Activated CD8-positive, alpha-beta T cell treated with anti-CD3 and anti-CD28 coated beads, Interleukin-2, amount 10 ng/mL, durations not matched to agents 7 days and 5 days (primary cell): ENCODE results near the gene MARCKSL1. TPM values are rescaled to one million over a fixed set of nuclear protein-coding genes. Genes with fewer than 3 reads are reported as not detected.

Experiments
- ATAC-seq: fragments of 150-1000 bp; cut with Tn5 transposase; one replicate; pipeline ENCODE4 v1.10.0; 2021; ENCODE audit warnings: moderate library complexity
- CTCF ChIA-PET: fragments of 350-600 bp; sonication (Branson Sonifier 250); formaldehyde crosslinking; loops from one replicate; lab custom pipeline; 2021; ENCODE audit warnings: antibody characterized with exemption; lab: Charles Lee
- POLR2A ChIA-PET: fragments of 350-600 bp; sonication (Branson Sonifier 250); formaldehyde crosslinking; loops from one replicate; lab custom pipeline; 2021; ENCODE audit warnings: antibody characterized with exemption; lab: Charles Lee
- DNase-seq: peaks from one replicate; pipeline ENCODE4 v3.0.0-alpha.2; 2020
- H3K27ac Mint-ChIP-seq: one replicate; pipeline ENCODE4 v1.8.0; 2021; ENCODE audit warnings: mild to moderate bottlenecking, mixed read lengths
- H3K27me3 Mint-ChIP-seq: one replicate; pipeline ENCODE4 v1.8.0; 2021; ENCODE audit warnings: low read depth, mixed read lengths
- H3K36me3 Mint-ChIP-seq: one replicate; pipeline ENCODE4 v1.8.0; 2021; ENCODE audit warnings: low read depth, mixed read lengths
- H3K4me1 Mint-ChIP-seq: one replicate; pipeline ENCODE4 v1.8.0; 2021; ENCODE audit warnings: low read depth, mixed read lengths
- H3K4me3 Mint-ChIP-seq: one replicate; pipeline ENCODE4 v1.8.0; 2021; ENCODE audit warnings: mild to moderate bottlenecking, mixed read lengths
- H3K9me3 Mint-ChIP-seq: one replicate; pipeline ENCODE4 v1.8.0; 2022; ENCODE audit warnings: mixed read lengths; ENCODE audit not compliant: insufficient read depth
- total RNA-seq, 2 experiments: library from RNA; stranded (reverse); gene quantifications; one replicate each; pipeline ENCODE4 v1.2.3, GENCODE V29; 2021

MARCKSL1 gene
- total RNA-seq, 2 experiments from 2014 or later = 23.1 to 26.1 TPM

DNA sequence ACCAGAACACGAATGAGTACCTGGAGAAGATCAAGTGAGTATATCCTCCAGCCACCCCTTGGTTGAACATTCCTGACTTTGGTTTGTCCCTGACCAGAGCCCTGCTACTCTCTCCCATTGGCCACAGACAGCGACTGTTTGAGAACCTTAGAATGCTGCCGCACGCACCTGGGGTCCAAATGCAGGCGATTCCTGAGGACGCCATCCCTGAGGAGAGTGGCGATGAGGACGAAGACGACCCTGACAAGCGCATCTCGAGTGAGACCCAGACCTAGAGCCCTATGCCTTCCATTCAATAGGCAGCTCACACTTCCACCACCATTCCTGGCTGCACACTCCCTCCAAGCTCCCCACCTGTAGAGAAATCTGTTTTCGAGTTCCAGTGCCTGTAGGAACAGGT lies 4.5 kb downstream of the MARCKSL1 start:
- ChIA-PET POLR2A (interaction anchor here (2.2 kb wide), 1 partner anchor 10 kb away, joined by 6 read pairs; no protein-coding TSS in a partner anchor), CTCF (interaction anchor here (1.0 kb wide), 1 partner anchor 28 kb away, joined by 4 read pairs; no protein-coding TSS in a partner anchor)
- DNase-seq (no peak), ATAC-seq (no peak)
- peaks cover 68% of the 10 kb centered on the region for H3K36me3 Mint-ChIP-seq
- no peak overlapping the region for H3K27ac Mint-ChIP-seq
- no peaks in the 10 kb centered on the region for H3K27me3 Mint-ChIP-seq
- H3K4me3 Mint-ChIP-seq = no peak overlapping the region
- H3K9me3 Mint-ChIP-seq = no peaks in the 10 kb centered on the region
- peaks cover 17% of the 10 kb centered on the region for H3K4me1 Mint-ChIP-seq

GRCh38 chr1:32330558-32331151 lies 5.4 kb downstream of the MARCKSL1 start:
- POLR2A ChIA-PET = interaction anchor here (0.6 to 2.2 kb wide), 2 partner anchors 9 to 13 kb away, joined by 3 to 6 read pairs; no protein-coding TSS in a partner anchor
- no peak for DNase-seq
- Mint-ChIP-seq H3K4me1 (peaks cover 17% of the 10 kb centered on the region), H3K36me3 (peaks cover 70% of the 10 kb centered on the region), H3K4me3 (no peak overlapping the region), H3K27ac (peak overlapping the region; percentile 1), H3K27me3 (no peaks in the 10 kb centered on the region), H3K9me3 (no peaks in the 10 kb centered on the region)
- CTCF ChIA-PET = no interaction called here
- ATAC-seq = no peak

DNA sequence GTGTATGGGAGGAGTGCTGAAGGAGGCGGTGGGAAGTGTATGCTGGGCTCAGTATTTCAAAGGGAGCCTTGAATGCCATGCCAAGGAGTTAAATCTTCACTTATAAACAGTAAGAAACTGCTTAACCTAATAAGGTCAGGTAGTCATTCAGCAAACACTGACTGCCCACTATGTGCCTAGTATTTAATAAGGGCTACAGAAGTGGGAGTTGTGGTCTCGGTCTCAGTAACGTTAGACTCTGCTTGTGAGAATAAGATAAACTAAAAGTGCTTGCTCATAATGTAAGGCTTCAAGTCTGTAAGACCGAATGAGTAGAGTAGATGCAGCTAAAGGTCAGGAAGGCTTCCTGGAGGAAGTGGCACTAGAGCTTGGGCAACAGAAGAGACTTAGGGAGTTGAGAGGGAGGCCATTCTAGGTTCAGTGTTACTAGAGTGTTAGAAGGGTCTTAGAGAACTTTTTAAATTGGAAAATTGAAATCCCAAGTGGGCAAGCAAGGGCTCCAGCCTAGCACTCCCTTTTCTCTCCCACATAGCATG lies 6.0 kb downstream of the MARCKSL1 start:
- peaks cover 76% of the 10 kb centered on the region for H3K36me3 Mint-ChIP-seq
- peaks cover 17% of the 10 kb centered on the region for H3K4me1 Mint-ChIP-seq
- ChIA-PET CTCF (no interaction called here), POLR2A (interaction anchor here (2.2 kb wide), 1 partner anchor 8 kb away, joined by 6 read pairs; no protein-coding TSS in a partner anchor)
- ATAC-seq (no peak), DNase-seq (no peak)
- H3K9me3 Mint-ChIP-seq = no peaks in the 10 kb centered on the region
- peak overlapping the region; percentile 5 for H3K27ac Mint-ChIP-seq
- no peak overlapping the region for H3K4me3 Mint-ChIP-seq
- H3K27me3 Mint-ChIP-seq = no peaks in the 10 kb centered on the region

GRCh38 chr1:32327204-32327603 lies 8.8 kb downstream of the MARCKSL1 start:
- CTCF ChIA-PET = no interaction called here
- Mint-ChIP-seq H3K27ac (no peak overlapping the region), H3K36me3 (peaks cover 74% of the 10 kb centered on the region), H3K4me3 (no peak overlapping the region), H3K9me3 (no peaks in the 10 kb centered on the region), H3K4me1 (peaks cover 24% of the 10 kb centered on the region), H3K27me3 (no peaks in the 10 kb centered on the region)
- POLR2A ChIA-PET = interaction anchor here (0.6 kb wide), 1 partner anchor 9 kb away, joined by 3 read pairs; the partner anchor contains the start of gene MARCKSL1
- DNase-seq (no peak), ATAC-seq (no peak)

DNA sequence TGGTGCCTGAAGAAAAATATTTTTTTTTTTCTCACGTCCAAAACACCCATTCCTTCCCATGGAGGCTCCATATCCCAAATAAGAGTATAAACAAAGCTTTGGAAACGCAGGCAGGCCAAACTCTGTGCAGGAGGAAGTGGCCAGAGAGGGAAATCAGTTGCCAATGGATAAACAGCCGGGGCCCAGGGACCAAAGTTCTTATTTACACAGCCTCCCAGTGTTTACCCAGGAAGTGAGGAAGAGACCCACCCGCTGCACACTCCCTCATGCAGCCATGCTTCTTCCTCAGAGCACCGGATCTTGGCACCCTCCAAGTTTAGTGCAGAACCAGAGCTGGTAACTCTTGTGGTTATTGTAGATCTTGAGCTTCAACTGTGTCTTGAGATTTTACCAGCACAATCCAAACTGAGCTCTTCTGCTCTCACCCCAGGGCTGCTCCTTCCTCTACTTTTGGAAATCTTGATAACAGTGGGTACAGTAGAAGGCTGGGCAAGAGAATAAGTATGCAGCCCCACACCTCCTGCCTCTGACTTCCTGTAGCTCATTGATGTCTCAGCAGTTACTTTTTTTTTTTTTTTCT lies 14.2 kb downstream of the MARCKSL1 start:
- POLR2A ChIA-PET = interaction anchor here (0.7 to 2.1 kb wide), 8 partner anchors 9 to 329 kb away, joined by 3 to 14 read pairs (median 4); partner anchors contain the start of genes BSDC1, IQCC, MARCKSL1 and RBBP4
- CTCF ChIA-PET = interaction anchor here (0.6 to 4.4 kb wide), 13 partner anchors 10 to 183 kb away, joined by 3 to 22 read pairs (median 4); partner anchors contain the start of gene MARCKSL1
- peak overlapping the region; percentile 40 for H3K4me3 Mint-ChIP-seq
- peaks cover 52% of the 10 kb centered on the region for H3K36me3 Mint-ChIP-seq
- ATAC-seq = peak; percentile 83
- H3K27ac Mint-ChIP-seq = peak overlapping the region; percentile 84
- peaks cover 43% of the 10 kb centered on the region for H3K4me1 Mint-ChIP-seq
- H3K27me3 Mint-ChIP-seq = no peaks in the 10 kb centered on the region
- DNase-seq = peak; percentile 51
- H3K9me3 Mint-ChIP-seq = no peaks in the 10 kb centered on the region

DNA sequence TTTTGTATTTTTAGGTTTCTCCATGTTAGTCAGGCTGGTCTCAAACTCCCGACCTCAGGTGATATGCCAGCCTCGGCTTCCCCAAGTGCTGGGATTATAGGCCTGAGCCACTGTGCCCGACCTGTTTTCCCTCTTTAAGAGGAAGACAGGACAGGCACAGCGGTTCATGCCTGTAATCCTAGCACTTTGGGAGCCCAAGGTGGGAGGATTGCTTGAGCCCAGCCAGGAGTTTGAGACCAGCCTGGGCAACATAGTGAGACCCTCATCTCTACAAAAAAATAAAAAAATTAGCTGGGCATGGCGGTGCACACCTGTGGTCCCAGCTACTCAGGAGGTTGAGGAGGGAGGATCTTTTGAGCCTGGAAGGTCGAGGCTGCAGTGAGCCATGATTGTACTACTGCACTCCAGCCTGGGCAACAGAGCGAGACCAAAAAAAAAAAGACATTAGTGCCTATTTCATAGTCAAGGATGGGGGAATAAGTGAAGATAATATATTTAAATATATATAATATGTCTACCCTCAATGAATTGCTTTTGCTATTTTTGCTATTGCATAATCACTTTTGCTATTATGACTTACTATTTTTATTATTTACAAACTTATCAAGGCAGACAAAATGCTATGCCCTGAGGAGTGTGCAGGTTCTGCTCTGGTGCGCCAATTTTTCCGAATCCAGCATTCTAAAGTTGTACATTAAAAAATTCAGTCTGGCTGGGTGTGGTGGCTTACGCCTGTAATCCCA lies 17.7 kb downstream of the MARCKSL1 start:
- Mint-ChIP-seq H3K27ac (no peak overlapping the region), H3K4me3 (no peak overlapping the region), H3K27me3 (no peaks in the 10 kb centered on the region), H3K36me3 (peaks cover 47% of the 10 kb centered on the region), H3K9me3 (no peaks in the 10 kb centered on the region), H3K4me1 (peaks cover 35% of the 10 kb centered on the region)
- no peak for DNase-seq
- ChIA-PET POLR2A (interaction anchor here (0.6 to 1.1 kb wide), 2 partner anchors 31 to 112 kb away, joined by 3 read pairs; no protein-coding TSS in a partner anchor), CTCF (no interaction called here)
- no peak for ATAC-seq

DNA sequence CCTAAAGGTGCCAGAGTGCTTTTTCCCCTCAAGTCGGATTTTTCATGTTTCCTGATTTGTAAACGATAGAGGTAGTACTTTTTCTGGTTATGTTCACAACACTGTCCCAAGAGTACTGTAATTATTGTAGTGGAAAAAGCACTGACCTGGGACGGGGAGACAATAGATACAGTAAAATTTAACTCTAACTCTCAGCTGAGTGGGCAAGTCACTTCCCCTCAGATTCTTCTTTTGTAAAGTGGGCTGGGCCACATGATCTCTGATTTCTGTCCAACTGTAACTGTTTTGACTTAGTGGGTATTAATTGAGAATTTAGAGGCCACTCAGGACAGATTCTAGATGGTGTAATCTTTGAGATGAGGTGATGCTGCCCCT lies 19.1 kb downstream of the MARCKSL1 start:
- ChIA-PET CTCF (interaction anchor here (1.0 kb wide), 1 partner anchor 102 kb away, joined by 3 read pairs; no protein-coding TSS in a partner anchor), POLR2A (no interaction called here)
- no peaks in the 10 kb centered on the region for H3K27me3 Mint-ChIP-seq
- no peak overlapping the region for H3K27ac Mint-ChIP-seq
- H3K9me3 Mint-ChIP-seq = no peaks in the 10 kb centered on the region
- DNase-seq (no peak), ATAC-seq (no peak)
- peaks cover 22% of the 10 kb centered on the region for H3K4me1 Mint-ChIP-seq
- no peak overlapping the region for H3K4me3 Mint-ChIP-seq
- peaks cover 39% of the 10 kb centered on the region for H3K36me3 Mint-ChIP-seq

DNA sequence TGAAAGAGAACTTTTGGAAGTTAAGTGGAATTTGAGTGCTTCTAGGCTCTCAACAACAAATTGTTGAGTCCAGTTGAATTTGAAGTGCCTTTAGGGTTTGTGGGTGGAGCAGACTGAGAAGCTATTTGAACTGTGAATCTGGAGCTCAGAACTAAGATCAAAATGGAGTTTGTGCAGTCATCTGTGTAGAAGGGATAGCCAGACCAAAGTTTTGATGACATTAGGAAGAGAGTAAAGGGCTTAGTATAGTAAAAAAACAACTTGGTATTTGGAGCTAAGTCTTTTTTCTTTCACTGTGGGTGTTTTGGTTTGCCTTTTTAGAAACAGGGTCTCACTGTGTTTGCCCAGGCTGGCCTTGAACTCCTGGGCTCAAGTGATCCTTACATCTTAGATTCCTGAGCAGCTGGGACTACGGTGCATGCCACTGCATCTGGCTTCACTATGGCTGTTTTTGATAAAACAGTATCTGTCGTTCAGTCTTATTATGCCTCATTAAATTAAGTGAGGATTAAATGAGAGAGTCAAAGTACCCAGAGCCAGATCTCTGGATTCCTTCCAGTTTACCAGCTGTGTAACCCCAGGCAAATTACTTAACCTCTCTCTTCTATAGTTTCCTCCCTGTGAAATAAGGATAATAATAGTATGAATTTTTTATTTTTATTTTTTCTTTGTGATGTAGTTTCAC lies 24.2 kb downstream of the MARCKSL1 start:
- ChIA-PET CTCF (interaction anchor here (1.5 to 1.8 kb wide), 2 partner anchors 10 to 20 kb away, joined by 5 to 6 read pairs; partner anchors contain the start of gene HDAC1), POLR2A (interaction anchor here (1.0 kb wide), 1 partner anchor 11 kb away, joined by 3 read pairs; no protein-coding TSS in a partner anchor)
- H3K4me1 Mint-ChIP-seq = peaks cover 39% of the 10 kb centered on the region

DNA sequence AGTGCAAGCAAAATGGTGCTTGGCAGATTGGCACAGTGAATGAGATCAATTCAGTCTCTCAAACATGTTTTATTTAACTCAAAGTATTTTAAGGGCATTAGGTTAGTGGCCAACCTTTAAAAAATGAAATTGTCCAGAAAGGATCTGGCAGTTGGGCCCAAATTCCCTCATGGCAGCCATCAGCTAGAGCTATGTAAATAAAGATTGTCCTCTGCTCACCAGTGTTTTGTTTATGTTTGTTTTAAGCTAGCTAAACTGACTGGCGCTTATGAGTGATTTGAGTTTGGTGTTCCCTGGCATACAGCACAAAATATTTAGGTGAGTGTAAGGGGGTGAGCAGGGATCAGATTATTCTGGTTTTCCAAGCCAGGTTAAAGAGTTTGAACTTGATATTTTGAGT lies 26.1 kb downstream of the MARCKSL1 start:
- DNase-seq (no peak), ATAC-seq (no peak)
- peak overlapping the region; percentile 58 for H3K27ac Mint-ChIP-seq
- H3K4me1 Mint-ChIP-seq = peaks cover 40% of the 10 kb centered on the region
- H3K4me3 Mint-ChIP-seq = no peak overlapping the region
- H3K27me3 Mint-ChIP-seq = no peaks in the 10 kb centered on the region
- no peaks in the 10 kb centered on the region for H3K9me3 Mint-ChIP-seq
- H3K36me3 Mint-ChIP-seq = peaks cover 41% of the 10 kb centered on the region
- POLR2A ChIA-PET = no interaction called here
- CTCF ChIA-PET = interaction anchor here (0.6 to 0.7 kb wide), 2 partner anchors 12 to 136 kb away, joined by 3 read pairs; no protein-coding TSS in a partner anchor

More for the DNA sequence above, 24.2 kb downstream of the MARCKSL1 start:
- H3K27ac Mint-ChIP-seq = peak overlapping the region; percentile 79
- ATAC-seq (no peak), DNase-seq (no peak)
- no peaks in the 10 kb centered on the region for H3K27me3 Mint-ChIP-seq
- H3K9me3 Mint-ChIP-seq = no peaks in the 10 kb centered on the region
- H3K36me3 Mint-ChIP-seq = peaks cover 35% of the 10 kb centered on the region
- no peak overlapping the region for H3K4me3 Mint-ChIP-seq

DNA sequence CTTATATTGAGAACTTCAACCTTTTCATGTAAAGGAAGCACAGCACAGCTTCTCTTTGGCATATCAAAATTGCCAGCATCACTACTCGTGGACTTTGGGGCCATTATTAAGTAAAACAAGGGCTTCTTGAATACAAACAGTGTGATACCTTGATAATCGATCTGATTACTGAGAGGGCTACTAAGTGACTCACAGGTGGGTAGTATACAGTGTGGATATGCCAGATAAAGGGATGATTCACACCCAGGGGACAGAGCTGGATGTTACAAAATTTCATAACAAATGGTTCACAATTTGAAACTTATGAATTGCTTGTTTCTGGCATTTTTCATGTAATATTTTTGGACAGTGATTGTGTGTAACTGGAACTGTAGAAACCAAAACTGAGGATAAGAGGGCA lies 28.7 kb downstream of the MARCKSL1 start:
- no peak for ATAC-seq
- H3K4me1 Mint-ChIP-seq = peaks cover 40% of the 10 kb centered on the region
- POLR2A ChIA-PET = interaction anchor here (0.6 kb wide), 1 partner anchor 59 kb away, joined by 3 read pairs; no protein-coding TSS in a partner anchor
- peaks cover 59% of the 10 kb centered on the region for H3K36me3 Mint-ChIP-seq
- no peak for DNase-seq
- CTCF ChIA-PET = interaction anchor here (2.0 kb wide), 1 partner anchor 15 kb away, joined by 6 read pairs; no protein-coding TSS in a partner anchor
- H3K4me3 Mint-ChIP-seq = no peak overlapping the region
- no peaks in the 10 kb centered on the region for H3K9me3 Mint-ChIP-seq
- H3K27me3 Mint-ChIP-seq = no peaks in the 10 kb centered on the region
- peak overlapping the region; percentile 17 for H3K27ac Mint-ChIP-seq
